Ammon's horn (tissue), 1 donor: Measurements from ENCODE around the gene STKLD1.
"Not testable (repeated sequence)": the region's sequence is repeated elsewhere in the genome, so short reads cannot be mapped to it uniquely, and the experiment has no call there.

Source experiments
- DNase-seq: peaks from one replicate; pipeline ENCODE4 v3.0.0-alpha.2; 2016; ENCODE audit warnings: low spot score

The STKLD1 gene

GRCh38 chr9:133443982-133444381 is 67.8 kb downstream of the STKLD1 start:
- no peak for DNase-seq

GRCh38 chr9:133445293-133445969 is 69.3 kb downstream of the STKLD1 start:
- DNase-seq: no peak

GRCh38 chr9:133448487-133448972 is 72.4 kb downstream of the STKLD1 start:
- no peak for DNase-seq

GRCh38 chr9:133449760-133450159 is 73.6 kb downstream of the STKLD1 start:
- DNase-seq: no peak

GRCh38 chr9:133451865-133452264 is 75.7 kb downstream of the STKLD1 start:
- not testable (repeated sequence) for DNase-seq

GRCh38 chr9:133452562-133452961 is 76.4 kb downstream of the STKLD1 start:
- no peak for DNase-seq

GRCh38 chr9:133453651-133454050 is 77.5 kb downstream of the STKLD1 start:
- DNase-seq: peak; percentile 46

- DNase-seq: no peak
These were observed 78.2 kb downstream of the STKLD1 start for GRCh38 chr9:133454325-133454724.

GRCh38 chr9:133454943-133455673 is 78.9 kb downstream of the STKLD1 start:
- DNase-seq: no peak
